SK-N-SH treated with all-trans-retinoic acid at 6 μM for 48 hours (cell line): ENCODE results near the gene TXNRD2.

Source experiments
- ATAC-seq: fragments of 200-7000 bp; cut with Tn5 transposase; 3 replicates; pipeline ENCODE4 v1.9.1; 2020; ENCODE audit warnings: mild to moderate bottlenecking, moderate library complexity
- ARNTL ChIP-seq: fragments of 450-650 bp; formaldehyde crosslinking; IDR thresholded peaks from 2 replicates; pipeline ENCODE4 v1.5.0; 2020; ENCODE audit warnings: low read depth, mild to moderate bottlenecking, moderate library complexity, borderline replicate concordance
- BACH2 ChIP-seq: fragments of 250-450 bp; sonication (Bioruptor Pico); IDR thresholded peaks from 2 replicates; pipeline ENCODE4 v1.9.0; 2021; ENCODE audit warnings: mild to moderate bottlenecking, borderline replicate concordance
- CSDC2 ChIP-seq: fragments of 250-450 bp; sonication (Bioruptor Pico); IDR thresholded peaks from 2 replicates; pipeline ENCODE4 v1.5.0; 2020; ENCODE audit warnings: mild to moderate bottlenecking, moderate library complexity
- ESRRG ChIP-seq: fragments of 250-450 bp; sonication (Bioruptor Pico); IDR thresholded peaks from 2 replicates; pipeline ENCODE4 v1.6.1; 2021; ENCODE audit warnings: mild to moderate bottlenecking
- GLIS3 ChIP-seq: fragments of 250-450 bp; sonication (Bioruptor Pico); IDR thresholded peaks from 2 replicates; pipeline ENCODE4 v1.5.0; 2020; ENCODE audit warnings: mild to moderate bottlenecking, moderate library complexity
- PATZ1 ChIP-seq: fragments of 250-450 bp; sonication (Bioruptor Pico); IDR thresholded peaks from 2 replicates; pipeline ENCODE4 v1.8.0; 2020; ENCODE audit warnings: mild to moderate bottlenecking, moderate library complexity, borderline replicate concordance
- POU6F1 ChIP-seq: fragments of 250-450 bp; sonication (Bioruptor Pico); IDR thresholded peaks from 2 replicates; pipeline ENCODE4 v1.8.0; 2021; ENCODE audit warnings: low read depth, mild to moderate bottlenecking, moderate library complexity, borderline replicate concordance
- SNAI2 ChIP-seq: fragments of 250-450 bp; sonication (Bioruptor Pico); IDR thresholded peaks from 2 replicates; pipeline ENCODE4 v1.5.0; 2020; ENCODE audit warnings: mild to moderate bottlenecking, moderate library complexity
- TCF4 ChIP-seq: fragments of 250-450 bp; sonication (Bioruptor Pico); IDR thresholded peaks from 2 replicates; pipeline ENCODE4 v1.8.0; 2021; ENCODE audit warnings: mild to moderate bottlenecking, moderate library complexity, borderline replicate concordance
- TOX ChIP-seq: fragments of 250-450 bp; sonication (Bioruptor Pico); IDR thresholded peaks from 2 replicates; pipeline ENCODE4 v1.8.0; 2021; ENCODE audit warnings: mild to moderate bottlenecking, moderate library complexity, borderline replicate concordance
- TSHZ2 ChIP-seq: fragments of 250-450 bp; sonication (Bioruptor Pico); IDR thresholded peaks from 2 replicates; pipeline ENCODE4 v1.5.0; 2020; ENCODE audit warnings: mild to moderate bottlenecking, moderate library complexity
- ZC3H10 ChIP-seq: fragments of 250-450 bp; sonication (Bioruptor Pico); IDR thresholded peaks from 2 replicates; pipeline ENCODE4 v1.5.1; 2021; ENCODE audit warnings: mild to moderate bottlenecking, moderate library complexity
- ZFP30 ChIP-seq: fragments of 450-650 bp; formaldehyde crosslinking; IDR thresholded peaks from 2 replicates; pipeline ENCODE4 v1.5.0; 2022; ENCODE audit warnings: mild to moderate bottlenecking, moderate library complexity
- ZNF565 ChIP-seq: fragments of 450-650 bp; formaldehyde crosslinking; conservative IDR thresholded peaks from 2 replicates; pipeline ENCODE4 v1.5.0; 2020; ENCODE audit warnings: low read depth, mild to moderate bottlenecking, moderate library complexity
- ZNF70 ChIP-seq: fragments of 450-650 bp; formaldehyde crosslinking; IDR thresholded peaks from 2 replicates; pipeline ENCODE4 v1.5.0; 2020; ENCODE audit warnings: mild to moderate bottlenecking, moderate library complexity
- ZNF8 ChIP-seq: fragments of 450-650 bp; formaldehyde crosslinking; IDR thresholded peaks from 2 replicates; pipeline ENCODE4 v1.5.0; 2020; ENCODE audit warnings: mild to moderate bottlenecking, moderate library complexity
- TF ChIP-seq, protein P1 (sequence below): fragments of 250-450 bp; sonication (Bioruptor Pico); IDR thresholded peaks from 2 replicates; pipeline ENCODE4 v1.5.1; 2021; ENCODE audit warnings: mild to moderate bottlenecking, moderate library complexity

Gene TXNRD2

DNA sequence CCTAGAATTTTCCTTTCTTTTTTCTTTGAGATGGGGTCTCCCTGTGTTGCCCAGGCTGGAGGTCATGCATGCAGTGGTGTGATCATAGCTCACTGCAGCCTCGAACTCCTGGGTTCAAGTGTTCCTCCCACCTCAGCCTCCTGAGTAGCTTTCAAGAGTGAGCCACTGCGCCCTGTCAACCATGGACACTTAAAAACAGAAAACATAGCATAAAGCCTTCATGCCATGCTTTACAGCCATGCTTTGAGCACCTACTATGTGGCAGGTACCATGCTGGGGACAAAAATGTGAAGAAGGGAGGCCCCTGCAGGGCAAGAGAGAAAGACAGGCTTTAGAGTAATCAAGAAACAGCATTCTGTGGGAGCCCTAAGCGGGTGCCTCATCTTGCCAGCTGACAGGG lies 73.3 kb downstream of the TXNRD2 start:
- TF ChIP-seq, protein P1, sequence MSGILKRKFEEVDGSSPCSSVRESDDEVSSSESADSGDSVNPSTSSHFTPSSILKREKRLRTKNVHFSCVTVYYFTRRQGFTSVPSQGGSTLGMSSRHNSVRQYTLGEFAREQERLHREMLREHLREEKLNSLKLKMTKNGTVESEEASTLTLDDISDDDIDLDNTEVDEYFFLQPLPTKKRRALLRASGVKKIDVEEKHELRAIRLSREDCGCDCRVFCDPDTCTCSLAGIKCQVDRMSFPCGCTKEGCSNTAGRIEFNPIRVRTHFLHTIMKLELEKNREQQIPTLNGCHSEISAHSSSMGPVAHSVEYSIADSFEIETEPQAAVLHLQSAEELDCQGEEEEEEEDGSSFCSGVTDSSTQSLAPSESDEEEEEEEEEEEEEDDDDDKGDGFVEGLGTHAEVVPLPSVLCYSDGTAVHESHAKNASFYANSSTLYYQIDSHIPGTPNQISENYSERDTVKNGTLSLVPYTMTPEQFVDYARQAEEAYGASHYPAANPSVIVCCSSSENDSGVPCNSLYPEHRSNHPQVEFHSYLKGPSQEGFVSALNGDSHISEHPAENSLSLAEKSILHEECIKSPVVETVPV (CRISPR knock-in tag): no peak
- TF ChIP-seq ZNF8 (no peak), POU6F1 (CRISPR knock-in tag) (no peak), GLIS3 (CRISPR knock-in tag) (no peak), TOX (no peak), ZC3H10 (CRISPR knock-in tag) (no peak), PATZ1 (CRISPR knock-in tag) (no peak), ZNF70 (CRISPR knock-in tag) (no peak), ARNTL (CRISPR knock-in tag) (no peak), ZFP30 (CRISPR knock-in tag) (no peak), TCF4 (CRISPR knock-in tag) (no peak), BACH2 (CRISPR knock-in tag) (no peak), TSHZ2 (CRISPR knock-in tag) (no peak)
- TF ChIP-seq, all 23 proteins: peak for 0
- no peak for ATAC-seq

DNA sequence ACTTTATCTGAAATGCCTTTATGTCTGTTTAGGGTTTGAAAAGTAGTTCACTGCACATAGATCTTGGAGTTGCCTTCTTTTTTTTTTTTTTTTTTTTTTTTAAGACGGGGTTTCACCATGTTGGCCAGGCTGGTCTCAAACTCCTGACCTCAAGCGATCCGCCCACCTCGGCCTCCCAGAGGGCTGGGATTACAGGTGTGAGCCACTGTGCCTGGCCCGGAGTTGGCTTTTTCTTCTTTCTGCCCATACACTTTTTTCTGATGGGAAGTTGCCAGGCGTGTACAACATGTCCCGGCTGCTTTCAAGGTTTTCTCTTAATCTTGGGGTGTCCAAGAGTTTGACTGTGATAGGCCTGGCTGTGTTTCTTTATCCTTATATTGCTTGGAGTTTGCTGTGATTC lies 74.0 kb downstream of the TXNRD2 start:
- no peak for ATAC-seq
- no peak for TF ChIP-seq ZNF565
- TF ChIP-seq, all 23 proteins: peak for 0

- no peak for ATAC-seq
- TF ChIP-seq GLIS3 (CRISPR knock-in tag) (no peak), ZNF70 (CRISPR knock-in tag) (no peak), TCF4 (CRISPR knock-in tag) (no peak)
Measured at GRCh38 chr22:19866665-19867009, 75.0 kb downstream of the TXNRD2 start.

- TF ChIP-seq CSDC2 (CRISPR knock-in tag) (no peak), ZNF565 (no peak), ESRRG (CRISPR knock-in tag) (no peak), TOX (no peak), ZC3H10 (CRISPR knock-in tag) (no peak), TSHZ2 (CRISPR knock-in tag) (no peak), PATZ1 (CRISPR knock-in tag) (no peak), POU6F1 (CRISPR knock-in tag) (no peak), SNAI2 (CRISPR knock-in tag) (no peak), GLIS3 (CRISPR knock-in tag) (no peak)
- TF ChIP-seq, all 23 proteins: peak for 0
- ATAC-seq: no peak
Measured at GRCh38 chr22:19865141-19865829, 76.3 kb downstream of the TXNRD2 start.
